GM18519 (cell line): Measurements from ENCODE around the gene GSTA1.
A peak's percentile ranks its signal among the peaks of the same experiment; 100 is the strongest.
"Not testable (repeated sequence)": the region's sequence is repeated elsewhere in the genome, so short reads cannot be mapped to it uniquely, and the experiment has no call there.

Experiments used
- ATAC-seq: cut with Tn5 transposase; IDR thresholded peaks from one replicate; pipeline ENCODE4 v1.9.1; 2021; ENCODE audit warnings: mild to moderate bottlenecking, moderate library complexity; ENCODE audit not compliant: unreplicated experiment, low FRiP score

The GSTA1 gene

GRCh38 chr6:52803668-52804255, at the start of gene GSTA1:
GSTA1 (minus strand) TSS chr6:52803816; CDS start chr6:52799267, 4,549 bp downstream.
- not testable (repeated sequence) for ATAC-seq

- no peak for ATAC-seq
Observed at GRCh38 chr6:52849137-52849536, 45.5 kb upstream of the GSTA1 start.

- ATAC-seq, result no peak
Observed at GRCh38 chr6:52846002-52846401, 42.4 kb upstream of the GSTA1 start.

- no peak for ATAC-seq
Observed at GRCh38 chr6:52843605-52844004, 40.0 kb upstream of the GSTA1 start.

GRCh38 chr6:52840763-52841585, 37.4 kb upstream of the GSTA1 start, which contains the start of gene GSTA5:
GSTA5 (minus strand) TSS chr6:52840813.
- ATAC-seq, result no peak

GRCh38 chr6:52839124-52840055, 35.8 kb upstream of the GSTA1 start:
- ATAC-seq, result peak; percentile 56

GRCh38 chr6:52834481-52834880, 30.9 kb upstream of the GSTA1 start:
- no peak for ATAC-seq

GRCh38 chr6:52830869-52831268, 27.3 kb upstream of the GSTA1 start:
- not testable (repeated sequence) for ATAC-seq

GRCh38 chr6:52829046-52829817, 25.6 kb upstream of the GSTA1 start:
- ATAC-seq, result no peak

GRCh38 chr6:52828621-52829020, 25.0 kb upstream of the GSTA1 start:
- not testable (repeated sequence) for ATAC-seq

- not testable (repeated sequence) for ATAC-seq
Observed at GRCh38 chr6:52827073-52827783, 23.6 kb upstream of the GSTA1 start.

- ATAC-seq, result no peak
Observed at GRCh38 chr6:52826513-52826912, 22.9 kb upstream of the GSTA1 start.

GRCh38 chr6:52825900-52826459, 22.4 kb upstream of the GSTA1 start:
- not testable (repeated sequence) for ATAC-seq

- not testable (repeated sequence) for ATAC-seq
Observed at GRCh38 chr6:52825270-52825793, 21.7 kb upstream of the GSTA1 start.

- ATAC-seq, result no peak
Observed at GRCh38 chr6:52821842-52822241, 18.2 kb upstream of the GSTA1 start.

GRCh38 chr6:52820198-52820597, 16.6 kb upstream of the GSTA1 start:
- no peak for ATAC-seq

- peak; percentile 86 for ATAC-seq
Observed at GRCh38 chr6:52815167-52816092, 11.8 kb upstream of the GSTA1 start.

- ATAC-seq, result not testable (repeated sequence)
Observed at GRCh38 chr6:52814545-52814944, 10.9 kb upstream of the GSTA1 start.
